B cell (primary cell): ENCODE measurements around the gene LENG8. TPM values are rescaled to one million over a fixed set of nuclear protein-coding genes. Genes with fewer than 3 reads are reported as not detected.
"Not testable (repeated sequence)": the region's sequence is repeated elsewhere in the genome, so short reads cannot be mapped to it uniquely, and the experiment has no call there.

Experiments
- ATAC-seq: fragments of 200-7000 bp; cut with Tn5 transposase; one replicate; pipeline ENCODE4 v1.10.0; 2021; ENCODE audit warnings: low read depth, mild to moderate bottlenecking, moderate number of reproducible peaks, moderate library complexity
- CTCF ChIA-PET: fragments of 350-600 bp; sonication (Branson Sonifier 250); formaldehyde crosslinking; loops from one replicate; lab custom pipeline; 2021; ENCODE audit warnings: antibody characterized with exemption, inconsistent platforms; lab: Charles Lee
- POLR2A ChIA-PET: fragments of 350-600 bp; sonication (Branson Sonifier 250); formaldehyde crosslinking; loops from one replicate; lab custom pipeline; 2021; ENCODE audit warnings: antibody characterized with exemption; lab: Charles Lee
- DNase-seq: peaks from one replicate; pipeline ENCODE4 v3.0.0; 2013
- H2AFZ ChIP-seq: 2 replicates; pipeline ENCODE4 v1.6.1; 2012; ENCODE audit warnings: mild to moderate bottlenecking, low read depth, low read length; ENCODE audit not compliant: insufficient read depth, poor library complexity, severe bottlenecking
- H3K27ac ChIP-seq, 2 donors: 1 replicate in 1 of 2; 2 replicates in 1 of 2; pipeline ENCODE4 v1.5.1; 2012 to 2013; ENCODE audit warnings: low read length in 2 of 2, mild to moderate bottlenecking in 2 of 2, moderate library complexity in 1 of 2
- H3K27me3 ChIP-seq, 4 experiments: fragments of 200-600 bp in 1 of 4; sonication (generic) in 1 of 4; replicated peaks in 1 of 4; 1 replicate in 2 of 4; 2 replicates in 2 of 4; pipeline versions ENCODE4 v1.6.1 to v1.7.0; 2013 to 2016; ENCODE audit warnings: low read length in 3 of 4, mild to moderate bottlenecking in 2 of 4, mixed read lengths in 1 of 4, moderate library complexity in 1 of 4; ENCODE audit not compliant: insufficient read depth in 4 of 4, control insufficient read depth in 3 of 4; ENCODE audit errors: control extremely low read depth in 1 of 4
- H3K36me3 ChIP-seq, 2 experiments: replicated peaks in 1 of 2; 1 replicate in 1 of 2; 2 replicates in 1 of 2; pipeline versions ENCODE4 v1.6.1 to v1.7.1; 2013; ENCODE audit warnings: low read length in 1 of 2; ENCODE audit not compliant: insufficient read depth in 2 of 2, control insufficient read depth in 1 of 2; ENCODE audit errors: control extremely low read depth in 1 of 2, extremely low read depth in 1 of 2
- H3K4me1 ChIP-seq, 2 donors: fragments of 200-600 bp in 1 of 2; sonication (generic) in 1 of 2; 1 replicate in 1 of 2; 2 replicates in 1 of 2; pipeline versions ENCODE4 v1.5.1 to v1.6.1; 2013 to 2017; ENCODE audit warnings: low read length in 2 of 2; ENCODE audit not compliant: control insufficient read depth in 2 of 2, insufficient read depth in 2 of 2
- H3K4me2 ChIP-seq: replicated peaks from 2 replicates; pipeline ENCODE3; 2012; ENCODE audit warnings: mild to moderate bottlenecking, low read depth, low read length; ENCODE audit not compliant: poor library complexity, severe bottlenecking
- H3K4me3 ChIP-seq, 5 experiments: fragments of 200-600 bp in 1 of 5; sonication (generic) in 1 of 5; 1 replicate in 3 of 5; 2 replicates in 2 of 5; pipeline versions ENCODE4 v1.5.1 to v1.7.0; 2011 to 2016; ENCODE audit warnings: low read length in 4 of 5, mild to moderate bottlenecking in 4 of 5, low read depth in 2 of 5, control low read depth in 1 of 5, moderate library complexity in 1 of 5; ENCODE audit not compliant: insufficient read depth in 1 of 5; ENCODE audit errors: control extremely low read depth in 1 of 5, extremely low read depth in 1 of 5
- H3K79me2 ChIP-seq: fragments of 200-600 bp; sonication (generic); one replicate; pipeline ENCODE4 v1.6.0; 2016; ENCODE audit warnings: low read length; ENCODE audit not compliant: control insufficient read depth, insufficient read depth
- H3K9ac ChIP-seq: fragments of 200-600 bp; sonication (generic); 2 replicates; pipeline ENCODE4 v1.6.1; 2017; ENCODE audit warnings: mild to moderate bottlenecking, low read length, moderate library complexity
- H3K9me3 ChIP-seq, 3 donors: one replicate each; pipeline versions ENCODE4 v1.6.1 to v1.7.1; 2013; ENCODE audit warnings: low read length in 2 of 3; ENCODE audit not compliant: control insufficient read depth in 2 of 3, insufficient read depth in 1 of 3; ENCODE audit errors: control extremely low read depth in 1 of 3
- H4K20me1 ChIP-seq: 2 replicates; pipeline ENCODE4 v1.6.0; 2012; ENCODE audit warnings: mild to moderate bottlenecking, low read length; ENCODE audit not compliant: insufficient read depth, control insufficient read depth, poor library complexity, severe bottlenecking
- H3K27ac Mint-ChIP-seq: one replicate; pipeline ENCODE4 v1.8.0; 2021; ENCODE audit warnings: mixed read lengths
- H3K27me3 Mint-ChIP-seq: one replicate; pipeline ENCODE4 v1.8.0; 2021; ENCODE audit warnings: mixed read lengths
- H3K4me1 Mint-ChIP-seq: one replicate; pipeline ENCODE4 v1.8.0; 2021; ENCODE audit warnings: mixed read lengths
- H3K4me3 Mint-ChIP-seq: one replicate; pipeline ENCODE4 v1.8.0; 2021; ENCODE audit warnings: mixed read lengths
- H3K9me3 Mint-ChIP-seq: one replicate; pipeline ENCODE4 v1.8.0; 2022; ENCODE audit warnings: mixed read lengths; ENCODE audit not compliant: insufficient read depth
- CTCF ChIP-seq: fragments of 200-600 bp; IDR thresholded peaks from one replicate; pipeline ENCODE4 v1.8.0; 2022; ENCODE audit warnings: antibody characterized with exemption, mild to moderate bottlenecking
- EZH2 ChIP-seq: IDR thresholded peaks from 2 replicates; pipeline ENCODE4 v1.6.1; 2012; ENCODE audit warnings: borderline replicate concordance, low read depth, mild to moderate bottlenecking, moderate library complexity, low read length; ENCODE audit not compliant: insufficient read depth, poor library complexity, severe bottlenecking
- WGBS: methylation state at CpG from one replicate; pipeline ENCODE4 v1.1.5; 2013; ENCODE audit warnings: missing lambda C conversion rate; ENCODE audit not compliant: insufficient coverage; 5-methylcytosine and 5-hydroxymethylcytosine counted together
- intact Hi-C: fragments of 100-400 bp; cut with micrococcal nuclease; formaldehyde crosslinking; loops from one replicate; pipeline ENCODE4 v1.10.0; 2022
- polyA plus RNA-seq: library from polyadenylated mRNA; depleted of rRNA; stranded (reverse); fragments of >200 nt; gene quantifications from 2 replicates; pipeline ENCODE4 v1.2.3, GENCODE V29; 2012
- total RNA-seq, 2 donors: library from RNA; stranded (reverse); fragments of 120-200 nt in 1 of 2; gene quantifications; 1 replicate in 1 of 2; 2 replicates in 1 of 2; pipeline versions ENCODE4 v1.2.3 to v1.2.4, GENCODE V29; 2013 to 2022

LENG8 gene
- total and polyA plus RNA-seq, 2 donors (not counting 1 experiment from before 2014, with no cell fraction given), result 687 to 753 TPM

GRCh38 chr19:54507824-54508223 is 58.8 kb downstream of the LENG8 start:
- Histone ChIP-seq H3K79me2 (no peaks in the 10 kb centered on the region), H3K27me3 (peaks cover 0 to 5% (median 0%) of the 10 kb centered on the region in 4 experiments), H4K20me1 (no peaks in the 10 kb centered on the region), H3K27ac (no peak overlapping the region), H3K9ac (no peak overlapping the region), H3K4me2 (no peak overlapping the region), H3K9me3 (peaks cover 0 to 4% (median 0%) of the 10 kb centered on the region in 3 donors), H2AFZ (no peak overlapping the region), H3K4me1 (peaks cover 10 to 24% of the 10 kb centered on the region in 2 donors), H3K4me3 (no peak overlapping the region), H3K36me3 (no peaks in the 10 kb centered on the region)
- ATAC-seq (no peak), DNase-seq (no peak)
- H3K4me1 Mint-ChIP-seq, result peaks cover 19% of the 10 kb centered on the region
- no peaks in the 10 kb centered on the region for H3K9me3 Mint-ChIP-seq
- intact Hi-C loops, result no loop called here
- H3K27ac Mint-ChIP-seq, result no peak overlapping the region
- 85% methylated on average over 10 of the region's 12 CpGs for WGBS
- ChIA-PET CTCF (no interaction called here), POLR2A (no interaction called here)
- peak overlapping the region; percentile 23 for H3K4me3 Mint-ChIP-seq
- H3K27me3 Mint-ChIP-seq, result peaks cover 26% of the 10 kb centered on the region
- TF ChIP-seq EZH2, result no peak
- TF ChIP-seq CTCF, result no peak

GRCh38 chr19:54508487-54508886 is 59.5 kb downstream of the LENG8 start:
- H3K36me3 ChIP-seq, H3K79me2 ChIP-seq, CTCF ChIA-PET, H3K4me3 Mint-ChIP-seq, H2AFZ ChIP-seq, H3K27ac Mint-ChIP-seq, H3K9me3 ChIP-seq, H3K9me3 Mint-ChIP-seq, DNase-seq, H3K4me3 ChIP-seq, H3K27ac ChIP-seq, ATAC-seq, intact Hi-C loops, H3K9ac ChIP-seq, H3K4me2 ChIP-seq, H3K27me3 ChIP-seq, POLR2A ChIA-PET, H4K20me1 ChIP-seq: not testable (repeated sequence)
- peaks cover 10 to 24% of the 10 kb centered on the region in 2 donors for H3K4me1 ChIP-seq
- H3K4me1 Mint-ChIP-seq, result peaks cover 19% of the 10 kb centered on the region
- WGBS, result no CpG with 5 or more reads among the region's 3 CpGs
- peaks cover 31% of the 10 kb centered on the region for H3K27me3 Mint-ChIP-seq

GRCh38 chr19:54509200-54509940 is 60.4 kb downstream of the LENG8 start:
- H3K9me3 Mint-ChIP-seq, intact Hi-C loops, H3K9me3 ChIP-seq, H2AFZ ChIP-seq, H3K79me2 ChIP-seq, H3K27me3 ChIP-seq, DNase-seq, H4K20me1 ChIP-seq, H3K4me3 ChIP-seq, H3K9ac ChIP-seq, H3K4me3 Mint-ChIP-seq, H3K27ac ChIP-seq, H3K36me3 ChIP-seq, H3K4me2 ChIP-seq, POLR2A ChIA-PET, CTCF ChIA-PET, H3K27ac Mint-ChIP-seq: not testable (repeated sequence)
- Mint-ChIP-seq H3K27me3 (peaks cover 29% of the 10 kb centered on the region), H3K4me1 (peaks cover 19% of the 10 kb centered on the region)
- peak; percentile 89 for ATAC-seq
- WGBS, result 69% methylated on average over 3 of the region's 21 CpGs
- H3K4me1 ChIP-seq, result peaks cover 10 to 24% of the 10 kb centered on the region in 2 donors
